ENCODE data around the gene NTNG1.
"Not testable (repeated sequence)": the region's sequence is repeated elsewhere in the genome, so short reads cannot be mapped to it uniquely, and the experiment has no call there.

The NTNG1 gene

DNA sequence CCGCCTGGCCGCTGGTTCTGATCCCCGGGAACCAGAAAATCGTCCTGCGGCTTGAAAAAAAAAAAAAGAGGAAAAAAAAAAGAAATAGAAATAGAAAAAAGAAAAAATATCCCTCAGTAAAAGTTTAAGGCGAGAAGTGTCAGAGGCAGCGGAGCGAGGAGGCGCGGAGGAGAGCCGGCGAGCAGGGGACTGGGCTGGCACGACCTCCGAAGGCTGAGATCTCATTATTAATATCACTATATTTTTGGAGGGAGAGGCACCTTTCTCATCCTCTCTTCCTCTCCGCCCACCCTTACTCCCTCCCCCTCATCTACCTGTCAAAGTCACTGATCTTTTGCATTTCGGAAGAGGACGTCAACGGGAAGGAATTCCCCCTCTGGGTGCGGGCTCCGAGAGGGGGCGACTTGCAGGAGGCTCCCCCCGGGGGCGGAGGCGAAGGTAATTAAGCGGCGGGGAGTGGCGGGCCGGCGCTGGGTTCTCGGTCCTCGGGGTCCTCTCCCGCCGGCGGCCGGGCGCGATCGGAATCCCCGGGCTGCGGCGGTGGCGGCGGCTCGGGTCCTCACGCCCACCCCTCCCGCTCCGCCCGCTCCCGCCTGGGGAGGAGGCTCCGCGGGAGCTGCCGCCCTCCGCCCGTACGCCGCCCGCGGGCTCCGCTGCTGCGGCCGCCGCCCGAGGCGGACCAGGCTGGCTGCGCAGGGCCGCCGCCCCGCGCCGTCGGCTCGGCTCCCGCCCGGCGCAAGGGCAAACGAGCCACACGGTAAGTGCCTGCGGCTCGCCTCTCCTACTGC lies at the start of gene NTNG1:
TSS of gene NTNG1 (plus strand) at position 337 of the 788 bp plus-strand sequence.
- no peak for DNase-seq (ENCODE audit: low spot score)

DNA sequence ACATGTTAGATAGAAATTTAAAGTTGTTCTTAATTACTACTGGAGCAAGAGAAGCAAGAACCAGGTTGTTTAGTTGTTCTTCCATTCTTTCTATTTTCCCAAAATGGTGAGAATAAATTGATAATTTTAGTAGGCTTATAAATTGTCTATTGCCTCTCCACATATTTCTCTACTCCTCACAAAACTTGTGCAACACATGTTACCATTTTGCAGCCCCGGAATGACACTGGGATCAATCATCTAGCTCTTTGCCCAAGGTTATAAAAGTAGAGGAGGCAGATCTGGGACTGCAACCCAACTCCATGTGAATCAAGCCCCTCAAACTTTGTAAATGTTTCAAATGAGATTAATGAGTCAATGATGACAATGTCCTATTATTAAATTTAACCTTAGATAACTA lies 49.4 kb upstream of the NTNG1 start:
- DNase-seq (ENCODE audit: low spot score), result no peak

DNA sequence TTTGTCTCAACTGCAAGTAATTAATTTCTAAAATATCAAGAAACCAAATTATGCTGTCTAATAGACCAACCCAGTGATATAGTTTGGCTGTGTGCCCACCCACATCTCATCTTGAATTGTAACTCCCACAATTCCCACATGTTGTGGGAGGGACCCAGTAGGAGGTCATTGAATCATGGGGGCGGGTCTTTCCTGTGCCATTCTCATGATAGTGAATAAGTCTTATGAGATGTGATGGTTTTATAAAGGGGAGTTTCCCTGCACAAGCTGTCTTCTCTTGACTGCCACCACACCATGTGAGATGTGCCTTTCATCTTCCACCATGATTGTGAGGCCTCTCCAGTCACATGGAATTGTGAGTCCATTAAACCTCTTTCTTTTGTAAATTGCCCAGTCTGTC lies 47.4 kb upstream of the NTNG1 start:
- not testable (repeated sequence) for DNase-seq (ENCODE audit: low spot score)

DNA sequence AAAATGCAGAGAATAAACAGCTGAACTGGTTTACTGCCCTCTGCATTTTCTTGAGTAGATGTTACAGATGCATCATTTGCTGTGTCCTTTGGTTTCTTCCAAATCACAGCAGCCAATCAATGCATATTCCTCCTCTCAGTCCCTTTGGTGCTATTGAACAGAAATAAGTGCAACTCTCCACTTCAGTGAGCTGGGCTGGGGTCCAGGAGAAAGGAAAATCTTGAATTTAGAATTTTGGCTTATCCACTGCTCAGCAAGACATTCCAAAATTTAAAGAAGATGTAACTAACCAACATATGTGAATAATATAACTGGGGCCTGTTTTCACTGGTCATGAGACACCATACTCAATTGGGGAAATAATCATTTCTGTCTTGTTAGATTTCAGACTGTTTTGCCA lies 45.2 kb upstream of the NTNG1 start:
- no peak for DNase-seq (ENCODE audit: low spot score)

DNA sequence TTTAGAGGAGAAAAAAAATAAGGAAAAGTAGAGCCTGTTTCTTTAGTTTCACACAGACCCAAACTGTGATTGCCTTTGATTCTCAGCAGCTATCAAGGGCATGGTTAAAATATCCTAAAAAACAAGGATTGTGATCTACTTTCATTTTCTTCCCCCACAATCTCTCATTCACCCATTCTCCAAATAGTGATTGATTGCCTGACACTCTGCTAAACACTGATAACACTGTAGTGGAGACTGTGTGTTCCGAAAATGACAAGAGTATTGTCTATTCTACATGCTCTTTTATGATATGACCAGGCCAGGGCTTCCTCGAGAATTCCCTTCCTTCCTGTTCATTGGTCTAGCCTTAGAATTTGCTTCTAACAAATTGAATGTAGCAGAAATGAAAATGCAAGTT lies 44.1 kb upstream of the NTNG1 start:
- no peak for DNase-seq (ENCODE audit: low spot score)

DNA sequence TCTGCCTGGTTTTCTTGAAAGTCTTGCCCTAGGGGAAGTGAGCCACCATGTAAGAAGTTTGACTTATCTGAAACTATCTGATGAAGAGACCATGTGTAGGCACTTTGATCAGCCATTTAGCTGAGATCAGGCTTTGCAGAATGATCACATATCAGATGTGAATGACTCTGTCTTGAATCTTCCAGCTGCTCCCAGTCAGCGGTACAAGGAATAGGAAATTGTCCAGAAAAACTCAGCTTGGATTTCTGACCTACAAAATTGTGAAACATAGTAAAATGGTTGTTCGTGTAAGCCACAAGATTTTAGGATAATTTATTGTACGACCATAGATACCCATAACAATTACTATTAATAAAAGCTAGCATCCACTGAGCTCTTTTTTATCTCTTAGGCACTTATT lies 41.9 kb upstream of the NTNG1 start:
- no peak for DNase-seq (ENCODE audit: low spot score)

DNA sequence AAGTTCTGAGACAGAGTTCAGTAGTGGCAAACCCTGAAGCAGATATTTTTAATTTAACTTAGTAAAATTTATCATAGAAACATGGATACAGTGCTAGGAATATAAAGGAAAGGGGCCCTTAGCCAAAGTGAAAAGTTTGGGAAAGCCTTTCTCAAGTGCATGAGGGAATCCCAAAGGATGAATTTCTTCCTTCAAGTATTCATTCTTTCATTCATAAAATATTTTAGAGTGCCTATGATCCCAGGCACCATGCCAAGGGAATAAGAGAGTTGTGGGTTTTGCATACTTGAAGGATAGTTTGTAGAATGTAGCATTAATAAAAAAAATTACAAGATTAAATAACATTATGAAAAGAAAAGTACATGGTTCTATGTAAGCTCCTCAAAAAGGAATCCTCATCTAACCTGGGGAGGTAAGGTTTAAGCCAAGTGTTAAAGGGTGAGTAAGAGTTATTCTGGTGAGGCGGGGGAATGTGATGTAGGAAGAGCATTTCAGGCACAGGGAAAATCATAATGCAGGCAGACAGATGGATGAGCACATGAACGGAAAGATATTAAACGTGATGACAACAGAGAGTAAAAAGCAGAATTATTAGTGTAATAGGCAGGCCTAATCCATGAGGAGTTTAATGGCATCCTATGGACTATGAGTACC lies 40.4 kb upstream of the NTNG1 start:
- no peak for DNase-seq (ENCODE audit: low spot score)

DNA sequence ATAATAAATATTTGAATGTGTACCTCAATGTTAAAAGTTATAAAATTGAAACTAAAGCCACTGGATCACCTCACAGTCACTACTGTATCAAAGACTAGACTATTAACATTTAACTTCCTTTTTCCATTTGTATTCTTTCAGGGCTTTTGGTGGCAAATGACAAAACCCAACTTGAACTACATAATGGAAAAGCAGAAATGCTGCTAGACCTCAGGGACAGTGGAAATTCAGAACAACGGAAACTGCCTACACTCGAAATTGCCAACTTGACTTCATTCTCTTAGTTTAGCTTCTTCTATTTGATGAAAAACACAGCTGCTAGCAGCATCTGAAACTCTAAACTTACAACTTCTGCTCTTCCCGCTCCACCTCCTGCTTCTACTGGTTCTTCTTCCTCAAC lies 34.9 kb upstream of the NTNG1 start:
- no peak for DNase-seq (ENCODE audit: low spot score)

DNA sequence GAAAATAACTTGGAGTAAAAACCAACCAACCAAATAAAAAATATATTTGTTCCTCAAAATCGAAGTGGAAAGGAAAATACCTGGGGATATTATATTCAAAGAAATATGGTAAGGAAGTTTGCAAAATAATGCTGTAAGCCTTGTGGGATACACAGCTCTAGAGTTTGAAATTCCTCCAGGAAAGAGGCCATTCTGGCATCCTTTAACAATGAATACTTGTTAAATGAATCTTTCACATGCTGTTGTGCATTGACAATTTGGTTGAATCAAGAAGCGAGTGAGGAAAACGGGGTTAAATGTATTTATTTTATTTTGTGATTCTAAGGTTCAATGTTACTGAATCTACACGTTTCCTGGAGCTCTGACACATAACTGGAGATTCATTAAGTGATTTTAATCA lies 30.5 kb upstream of the NTNG1 start:
- no peak for DNase-seq (ENCODE audit: low spot score)

DNA sequence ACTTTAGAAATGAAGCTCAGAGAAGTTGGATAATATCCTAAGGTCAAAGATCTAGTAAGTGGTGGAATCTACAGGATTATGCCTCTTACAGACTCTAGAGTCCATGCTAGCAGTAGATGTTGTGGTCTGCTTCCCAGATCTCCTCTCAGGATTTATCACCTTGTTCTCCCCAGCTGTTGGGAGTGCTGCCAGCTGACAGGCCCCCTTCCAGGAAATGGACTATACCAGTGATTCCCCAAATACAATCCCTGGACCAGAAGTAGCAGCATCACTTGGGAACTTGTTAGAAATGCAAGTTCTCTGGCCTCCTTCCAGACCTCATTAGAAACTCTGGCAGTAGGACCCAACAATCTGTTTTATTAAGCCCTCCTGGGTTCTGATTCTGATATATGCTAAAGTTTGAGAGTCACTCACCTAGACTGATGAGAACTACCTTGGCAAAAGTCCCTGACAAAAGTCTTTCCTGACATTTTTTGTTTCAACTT lies 24.5 kb upstream of the NTNG1 start:
- no peak for DNase-seq (ENCODE audit: low spot score)

DNA sequence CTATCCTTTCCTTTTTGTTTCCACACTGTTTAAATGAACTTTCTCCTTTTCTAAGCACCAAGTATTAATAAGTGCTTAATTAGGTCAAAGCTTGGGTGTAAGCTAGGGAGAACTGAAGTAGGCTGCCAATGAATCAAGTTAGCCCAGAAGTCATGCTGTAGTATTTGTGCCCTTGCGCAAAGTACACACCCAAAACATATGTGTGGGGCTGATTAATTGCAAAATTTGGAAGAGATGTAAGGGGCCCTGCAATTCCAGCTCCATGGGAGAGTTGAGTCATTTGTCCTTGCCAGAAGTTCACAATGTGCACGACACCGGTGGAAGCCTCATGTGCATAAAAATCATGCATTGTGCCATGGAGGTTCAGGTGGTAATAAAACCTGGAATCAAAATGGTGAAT lies 18.6 kb upstream of the NTNG1 start:
- no peak for DNase-seq (ENCODE audit: low spot score)

DNA sequence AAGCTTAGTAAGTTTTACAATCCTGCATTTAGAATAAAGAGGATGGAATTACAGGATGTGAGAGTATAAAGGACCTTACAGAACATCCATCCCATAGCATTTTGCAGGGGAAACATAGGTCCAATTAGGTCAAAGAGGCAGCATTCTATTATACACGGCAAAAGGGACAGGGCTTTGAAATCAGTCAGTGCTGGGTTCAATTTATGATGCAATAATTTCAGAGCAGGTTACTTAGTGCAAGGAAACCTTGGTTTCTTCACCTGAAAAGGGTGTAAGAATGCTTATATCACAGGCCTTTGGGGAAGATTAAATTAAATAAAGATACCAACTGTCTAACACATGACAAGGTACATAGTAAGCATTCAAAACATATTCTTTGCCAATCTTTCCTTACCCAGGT lies 17.1 kb upstream of the NTNG1 start:
- no peak for DNase-seq (ENCODE audit: low spot score)

DNA sequence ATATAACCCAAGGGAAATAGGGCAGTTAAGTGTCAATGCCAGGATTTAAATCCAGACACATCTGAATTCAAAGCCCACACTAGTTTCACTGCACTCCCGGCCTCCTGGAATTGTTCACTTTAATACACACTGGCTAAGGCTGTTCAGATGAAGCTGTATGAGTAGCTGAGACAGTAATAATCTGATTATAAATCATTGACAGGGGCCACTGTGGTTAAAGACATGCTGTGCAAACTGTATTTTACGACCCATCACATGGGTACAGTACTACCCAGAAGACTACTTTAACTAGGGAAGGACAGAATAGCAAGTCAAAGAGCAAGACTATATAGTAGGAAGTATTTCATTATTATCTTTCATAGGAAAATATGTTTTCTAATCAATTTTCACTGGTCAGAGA lies 16.1 kb upstream of the NTNG1 start:
- DNase-seq (ENCODE audit: low spot score), result no peak

DNA sequence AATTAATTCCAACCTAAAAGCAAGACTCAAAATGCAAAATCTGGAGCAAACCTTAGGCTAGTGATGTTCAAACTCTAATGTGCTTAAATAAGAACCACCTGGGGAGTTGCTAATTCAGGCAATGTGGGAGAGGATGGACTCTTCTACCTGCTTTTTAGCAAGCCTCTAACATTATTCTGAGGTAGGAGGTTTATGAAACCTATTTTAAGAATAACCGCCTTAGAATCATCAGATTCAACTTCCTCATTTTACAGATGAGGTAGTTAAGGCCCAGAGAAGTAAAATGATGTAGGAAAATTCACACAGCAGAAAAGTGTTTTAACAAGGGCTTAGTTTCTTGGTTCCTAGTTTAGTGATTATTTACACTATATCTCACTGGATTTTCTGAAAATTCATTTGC lies 8.6 kb upstream of the NTNG1 start:
- DNase-seq (ENCODE audit: low spot score), result no peak

DNA sequence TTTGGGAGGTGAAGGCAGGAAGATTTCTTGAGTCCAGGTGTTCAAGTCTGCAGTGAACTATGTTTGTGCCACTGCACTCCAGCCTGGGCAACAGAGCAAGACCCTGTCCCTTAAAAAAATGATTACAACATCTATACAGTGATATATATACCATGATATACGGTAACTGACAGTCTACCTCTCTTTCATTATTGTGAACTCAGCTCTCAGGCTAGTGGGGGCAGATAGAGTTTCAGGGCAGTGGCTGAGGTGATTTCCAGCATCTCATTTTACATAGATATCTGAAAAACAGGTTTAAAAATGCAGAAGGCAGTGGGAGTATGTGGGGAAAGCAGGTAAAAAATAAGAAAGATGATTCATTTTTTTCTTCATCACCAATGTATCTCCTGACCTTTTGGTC lies 8.1 kb upstream of the NTNG1 start:
- DNase-seq (ENCODE audit: low spot score), result no peak

DNA sequence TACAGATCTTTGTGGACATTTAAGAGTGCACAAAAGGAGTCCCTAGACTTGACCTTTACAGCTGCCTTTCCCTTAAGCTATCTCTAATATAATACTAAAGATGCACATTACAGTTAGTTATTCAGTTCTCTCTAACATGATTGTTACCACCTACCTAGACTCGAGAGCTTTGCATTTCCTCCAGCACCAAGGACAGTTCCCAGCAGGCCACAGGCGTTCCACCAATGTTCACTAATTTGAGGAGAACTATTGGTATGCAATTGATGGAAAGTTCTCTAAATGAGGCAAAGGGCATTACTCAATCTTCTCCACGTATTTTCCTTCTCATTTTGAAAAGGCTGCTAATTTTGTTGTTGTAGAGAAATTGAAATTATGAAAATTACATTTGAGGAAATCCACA lies 5.4 kb upstream of the NTNG1 start:
- no peak for DNase-seq (ENCODE audit: low spot score)

DNA sequence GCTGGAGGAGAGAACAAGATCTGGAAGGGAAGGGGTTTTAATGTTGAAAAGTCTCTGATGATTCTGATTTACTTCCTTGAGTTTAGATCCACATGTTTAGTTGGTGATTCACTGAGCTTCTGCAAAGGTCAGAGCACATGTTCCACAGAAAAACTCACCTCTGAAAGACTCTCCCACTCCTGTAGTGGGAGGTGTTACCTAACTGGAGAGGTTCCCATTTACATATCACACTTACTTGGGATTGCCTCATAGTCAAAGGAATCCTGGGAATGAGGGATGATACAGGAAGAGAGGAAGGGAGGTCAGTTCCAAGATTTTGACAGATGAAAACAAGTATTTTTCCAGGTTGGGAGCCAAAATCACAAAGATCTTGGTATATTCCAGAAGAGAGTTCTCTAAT lies 2.7 kb upstream of the NTNG1 start:
- DNase-seq (ENCODE audit: low spot score), result no peak

DNA sequence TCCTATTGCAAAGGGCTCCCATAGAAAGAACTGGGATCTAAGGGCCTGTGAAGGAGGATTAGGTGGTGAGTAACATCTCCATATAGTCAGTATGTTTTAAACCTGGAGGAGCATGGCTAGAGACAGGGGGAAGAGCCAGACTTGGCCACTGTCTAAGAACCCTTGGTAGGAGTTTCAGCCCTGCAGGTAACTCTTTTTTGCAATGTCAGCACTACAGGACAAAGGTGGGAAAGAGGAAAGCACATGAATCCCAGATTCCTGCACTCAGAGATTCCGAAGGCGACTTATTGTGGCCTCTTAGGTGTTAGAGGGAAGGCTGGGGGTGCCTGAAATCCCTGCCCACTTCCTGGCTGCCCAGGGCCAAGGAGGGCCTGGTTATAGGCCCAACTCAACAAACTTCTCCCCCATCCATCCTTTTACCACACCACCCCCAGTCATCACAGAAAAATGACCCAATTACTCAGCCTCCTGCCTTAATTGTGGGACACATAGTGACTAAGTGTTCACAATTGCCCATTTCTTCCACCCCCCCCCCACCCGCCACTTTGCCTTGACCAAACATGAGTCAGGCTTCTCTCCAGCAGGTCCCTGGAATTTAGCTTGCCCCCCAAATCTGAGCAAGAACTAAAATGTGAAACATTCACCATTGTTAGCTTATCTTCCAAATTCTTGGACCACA lies 1.9 kb upstream of the NTNG1 start:
- DNase-seq (ENCODE audit: low spot score), result no peak

DNA sequence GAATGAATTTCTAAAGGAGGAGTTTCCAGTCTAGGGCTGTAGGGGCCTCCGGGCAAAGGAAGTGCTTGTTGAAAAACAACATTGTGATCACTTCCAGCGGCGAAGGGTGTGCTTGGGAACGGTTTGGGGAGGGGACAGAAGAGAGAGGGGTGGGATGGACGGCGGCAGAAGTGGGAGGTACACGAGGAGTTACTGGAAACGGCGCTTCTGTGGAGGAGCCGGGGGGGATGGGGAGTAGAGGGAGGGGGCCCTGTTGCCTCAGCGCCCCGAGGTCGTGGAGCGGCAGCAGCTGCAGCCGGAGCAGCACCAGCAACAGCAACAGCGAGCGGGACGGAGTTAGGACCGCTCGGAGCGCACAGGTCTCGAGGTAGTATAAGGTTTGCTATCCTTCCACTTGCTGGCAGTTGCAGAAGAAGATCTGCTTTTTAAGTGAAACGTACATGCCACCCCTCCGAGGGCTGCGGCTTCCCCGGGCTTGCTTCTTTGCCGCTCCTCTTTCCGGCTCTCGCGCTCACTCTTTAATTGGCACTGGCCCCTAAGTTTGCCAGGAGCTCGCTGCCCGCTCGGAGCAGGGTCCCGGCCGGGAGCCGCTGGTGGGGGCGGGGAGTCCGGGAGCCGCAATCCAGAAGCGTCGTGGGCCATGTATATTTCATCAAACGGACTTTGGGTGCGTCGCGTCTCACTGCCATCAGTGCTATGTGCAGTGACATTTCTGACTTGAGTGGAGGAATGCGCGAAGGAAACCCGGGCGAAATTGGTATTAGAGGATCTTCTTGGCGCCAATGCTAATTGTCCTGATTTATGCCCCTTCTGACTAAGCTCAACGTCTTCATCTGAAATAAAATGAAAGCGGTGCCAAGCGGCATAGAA lies 771 bp upstream of the NTNG1 start:
- DNase-seq (ENCODE audit: low spot score), result no peak

DNA sequence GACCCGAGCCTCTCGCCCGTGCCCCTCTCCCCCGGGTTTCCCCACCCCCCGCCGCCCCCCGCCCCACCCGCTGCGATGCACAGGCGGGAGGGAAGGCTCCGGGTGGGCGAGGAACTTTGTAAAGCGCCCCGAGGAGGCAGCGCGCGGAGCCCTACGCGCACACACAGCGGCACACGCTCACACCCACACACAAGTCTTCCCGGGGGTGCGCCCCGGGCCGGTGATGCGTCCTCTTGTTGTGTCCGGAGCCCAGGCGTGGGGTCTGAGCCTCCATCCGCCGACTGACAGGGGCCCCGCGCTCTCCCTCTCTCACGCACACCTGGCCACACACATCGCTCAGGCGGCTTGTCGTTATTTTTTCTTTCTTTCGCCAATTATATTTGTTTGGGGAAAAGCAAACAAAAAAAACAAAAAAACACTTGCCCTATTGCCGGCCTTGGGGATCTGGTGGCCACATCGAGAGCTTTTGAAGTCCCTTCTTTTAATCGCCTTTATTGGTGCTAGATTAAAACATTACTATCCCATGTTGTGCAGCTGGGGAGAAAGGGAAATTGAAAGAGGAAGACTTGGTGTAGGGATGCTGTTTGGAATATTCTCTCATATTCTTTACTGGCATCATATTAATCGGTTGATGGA lies 770 bp downstream of the NTNG1 start:
- no peak for DNase-seq (ENCODE audit: low spot score)

DNA sequence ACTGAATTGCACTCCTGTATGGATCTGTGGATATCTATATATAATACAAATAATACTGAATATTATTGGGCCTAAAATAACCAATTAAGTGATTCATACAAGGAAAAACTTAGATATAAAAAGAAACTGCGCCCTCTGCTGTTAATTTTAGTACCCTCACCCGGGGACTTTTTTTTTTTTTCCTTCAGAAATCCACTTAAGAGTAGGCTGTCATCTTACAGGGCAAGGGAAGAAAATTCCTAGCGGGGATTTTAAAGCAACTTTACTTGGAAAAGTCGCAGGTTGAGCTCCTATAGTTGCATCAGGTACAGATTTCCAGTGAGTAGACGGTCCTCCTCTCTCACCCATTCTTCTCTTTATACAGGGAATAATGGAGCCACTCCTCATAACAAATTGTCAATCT lies 1.3 kb downstream of the NTNG1 start:
- DNase-seq (ENCODE audit: low spot score), result no peak

DNA sequence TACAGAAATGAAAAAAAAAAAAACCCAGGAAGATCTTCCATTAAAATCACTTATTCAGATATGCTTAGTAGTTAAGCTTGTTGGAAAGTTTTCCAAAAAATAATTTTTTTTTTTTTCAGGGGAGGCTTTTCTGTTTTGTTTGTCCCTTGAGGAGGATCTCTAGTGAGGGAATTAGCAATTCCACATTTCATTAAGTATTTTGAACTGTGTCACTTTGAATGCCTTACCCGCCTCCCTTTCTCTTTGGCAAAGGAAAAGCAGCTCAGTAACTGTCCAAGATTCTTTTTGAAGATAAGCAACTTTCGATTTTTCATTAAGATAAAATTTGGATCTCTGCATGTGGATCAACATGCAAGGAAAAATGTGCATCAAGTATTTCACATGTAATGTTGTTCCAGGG lies 1.8 kb downstream of the NTNG1 start:
- no peak for DNase-seq (ENCODE audit: low spot score)

Data from HuH-7 (cell line).